GM21515 (cell line): ENCODE data around the gene RNF103.
"Not testable (repeated sequence)": the region's sequence is repeated elsewhere in the genome, so short reads cannot be mapped to it uniquely, and the experiment has no call there.

ENCODE experiments used
- ATAC-seq: cut with Tn5 transposase; IDR thresholded peaks from one replicate; pipeline ENCODE4 v1.9.1; 2021; ENCODE audit not compliant: unreplicated experiment

Gene RNF103, protein sequence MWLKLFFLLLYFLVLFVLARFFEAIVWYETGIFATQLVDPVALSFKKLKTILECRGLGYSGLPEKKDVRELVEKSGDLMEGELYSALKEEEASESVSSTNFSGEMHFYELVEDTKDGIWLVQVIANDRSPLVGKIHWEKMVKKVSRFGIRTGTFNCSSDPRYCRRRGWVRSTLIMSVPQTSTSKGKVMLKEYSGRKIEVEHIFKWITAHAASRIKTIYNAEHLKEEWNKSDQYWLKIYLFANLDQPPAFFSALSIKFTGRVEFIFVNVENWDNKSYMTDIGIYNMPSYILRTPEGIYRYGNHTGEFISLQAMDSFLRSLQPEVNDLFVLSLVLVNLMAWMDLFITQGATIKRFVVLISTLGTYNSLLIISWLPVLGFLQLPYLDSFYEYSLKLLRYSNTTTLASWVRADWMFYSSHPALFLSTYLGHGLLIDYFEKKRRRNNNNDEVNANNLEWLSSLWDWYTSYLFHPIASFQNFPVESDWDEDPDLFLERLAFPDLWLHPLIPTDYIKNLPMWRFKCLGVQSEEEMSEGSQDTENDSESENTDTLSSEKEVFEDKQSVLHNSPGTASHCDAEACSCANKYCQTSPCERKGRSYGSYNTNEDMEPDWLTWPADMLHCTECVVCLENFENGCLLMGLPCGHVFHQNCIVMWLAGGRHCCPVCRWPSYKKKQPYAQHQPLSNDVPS

DNA sequence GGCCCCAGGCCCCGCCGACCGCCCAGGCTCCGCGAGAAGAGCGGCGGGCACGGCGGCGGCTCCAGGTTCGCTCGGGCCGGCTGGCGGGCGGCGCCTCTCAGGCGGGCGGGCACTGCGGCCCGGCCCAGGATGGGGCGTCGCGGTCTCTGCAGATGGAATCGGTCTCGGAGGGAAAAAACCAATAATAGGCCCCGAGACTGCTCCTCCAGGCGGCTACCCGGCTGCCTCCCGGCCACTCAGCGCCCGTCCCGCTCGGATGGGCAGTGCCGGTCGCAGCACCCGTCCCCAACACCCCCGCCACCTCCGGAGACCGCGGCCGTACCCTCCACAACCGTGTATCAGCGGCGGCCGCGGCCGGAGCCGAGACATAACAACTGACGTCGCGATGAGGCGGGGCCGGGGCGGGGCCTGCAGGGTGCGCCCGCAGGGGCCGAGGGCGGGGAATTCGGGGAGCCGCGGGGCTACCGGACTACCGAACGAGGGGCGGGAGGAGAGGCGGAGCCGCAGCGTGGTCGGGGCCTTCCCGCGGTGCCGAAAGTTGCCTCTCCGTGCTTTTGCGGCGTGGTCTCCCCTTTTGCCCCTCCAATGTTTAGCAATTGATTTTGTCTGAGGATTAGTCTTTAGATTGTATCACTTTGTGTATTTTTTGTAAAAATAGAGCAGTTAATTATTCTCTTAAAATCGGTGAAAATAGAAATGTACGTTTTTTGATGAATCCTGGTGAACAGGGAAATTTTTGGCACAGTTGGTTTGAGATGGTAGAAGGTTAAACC, at the start of gene RNF103:
Gene RNF103 (minus strand): TSS at position 372 of the 773 bp plus-strand sequence. CDS start 979 bp downstream, outside the sequence.
- ATAC-seq, result peak; percentile 83

DNA sequence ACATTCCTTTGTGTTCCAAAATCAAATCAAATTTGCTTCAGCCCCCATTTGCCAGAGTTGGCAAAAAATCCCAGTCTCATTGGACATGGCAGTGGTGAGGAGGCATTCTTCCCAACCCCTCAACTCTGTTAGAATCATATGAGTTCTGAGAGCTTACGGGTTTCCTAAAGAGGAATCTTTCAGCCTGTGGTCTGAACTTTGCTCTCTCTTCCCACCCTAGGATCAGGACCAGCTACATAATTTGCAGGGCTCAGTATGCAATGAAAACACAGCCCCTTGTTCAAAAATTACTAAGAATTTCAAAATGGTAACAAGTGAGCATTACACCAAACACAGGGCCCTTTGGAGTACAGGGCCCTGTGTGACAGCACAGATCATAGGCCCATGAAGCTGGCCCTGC, 49.3 kb upstream of the RNF103 start:
- ATAC-seq, result no peak

DNA sequence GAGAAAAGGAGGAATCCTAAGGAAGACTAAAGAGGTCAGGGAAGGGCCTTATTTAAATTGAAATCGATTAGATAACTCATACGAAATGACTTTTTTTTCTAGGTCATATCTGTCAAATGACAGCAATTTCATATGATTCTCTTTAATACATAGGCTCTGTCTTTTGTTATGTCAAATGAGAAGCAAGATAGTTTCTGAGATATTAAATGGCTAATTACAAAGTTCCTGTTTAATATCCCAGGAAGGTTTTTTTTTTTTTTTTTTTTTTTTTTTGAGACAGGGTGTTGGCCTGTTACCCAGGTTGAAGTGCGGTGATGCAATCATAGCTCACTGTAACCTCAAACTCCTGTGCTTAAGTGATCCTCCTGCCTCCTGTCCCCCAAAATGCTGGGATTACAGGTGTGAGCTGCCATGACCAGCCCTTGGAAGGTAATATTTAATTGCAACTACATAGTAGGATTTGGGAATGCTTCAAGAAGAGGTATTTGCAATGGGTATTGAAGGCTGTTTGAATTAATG, 48.4 kb upstream of the RNF103 start:
- ATAC-seq, result no peak

DNA sequence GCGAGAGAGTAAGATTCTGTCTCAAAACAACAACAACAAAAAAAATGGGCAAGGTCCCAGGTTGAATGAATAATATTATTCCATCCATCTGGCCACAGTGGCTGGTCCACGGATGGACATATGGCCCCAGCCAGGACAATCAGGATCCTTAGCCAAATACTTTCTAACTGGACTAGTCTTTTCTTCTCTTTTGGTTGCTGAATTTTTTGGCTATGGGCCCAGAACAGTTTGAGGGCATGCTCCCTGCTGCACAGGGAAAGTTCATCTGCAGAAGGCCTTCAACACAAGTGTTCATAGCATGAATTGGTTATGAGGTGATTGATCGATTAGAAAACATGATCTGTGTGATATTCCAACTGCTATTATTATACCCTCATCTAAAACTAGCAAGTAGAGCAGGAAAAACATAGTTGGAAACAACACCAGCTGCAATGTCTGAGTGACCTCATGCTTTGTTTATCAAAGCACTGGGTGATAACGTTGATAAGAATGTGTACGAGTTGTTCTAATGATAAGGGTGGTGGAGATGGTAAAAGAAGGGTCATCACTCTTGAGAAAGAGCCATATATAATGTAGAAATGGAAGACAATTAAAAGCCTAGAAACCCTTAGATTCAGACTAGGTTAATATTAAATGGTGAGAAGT, 47.8 kb upstream of the RNF103 start:
- ATAC-seq, result no peak

DNA sequence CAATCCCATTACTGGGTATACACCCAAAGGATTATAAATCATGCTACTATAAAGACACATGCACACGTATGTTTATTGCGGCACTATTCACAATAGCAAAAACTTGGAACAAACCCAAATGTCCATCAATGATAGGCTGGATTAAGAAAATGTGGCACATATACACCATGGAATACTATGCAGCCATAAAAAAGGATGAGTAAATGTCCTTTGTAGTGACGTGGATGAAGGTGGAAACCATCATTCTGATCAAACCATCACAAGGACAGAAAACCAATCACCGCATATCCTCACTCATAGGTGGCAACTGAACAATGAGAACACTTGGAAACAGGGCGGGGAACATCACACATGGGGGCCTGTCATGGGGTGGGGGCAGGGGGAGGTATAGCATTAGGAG, 45.7 kb upstream of the RNF103 start:
- ATAC-seq, result not testable (repeated sequence)

DNA sequence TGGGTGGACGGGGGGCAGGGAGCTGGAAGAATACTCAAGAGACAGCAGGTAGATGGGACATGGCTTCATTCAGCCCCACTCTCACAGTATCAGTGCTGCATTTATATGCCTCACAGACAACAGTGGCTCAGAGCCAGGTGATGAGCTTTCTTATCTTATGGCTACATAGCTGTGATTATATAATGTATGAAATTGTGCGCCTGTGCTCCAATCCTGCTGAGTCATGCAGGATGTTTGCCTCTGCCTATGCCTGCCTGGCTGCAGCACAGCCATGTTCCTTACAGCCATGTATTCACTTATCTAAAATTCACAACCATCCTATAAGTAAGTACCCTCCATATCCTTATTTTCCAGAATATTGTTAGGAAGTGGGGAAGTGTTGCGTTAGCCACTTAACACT, 37.7 kb upstream of the RNF103 start:
- no peak for ATAC-seq

DNA sequence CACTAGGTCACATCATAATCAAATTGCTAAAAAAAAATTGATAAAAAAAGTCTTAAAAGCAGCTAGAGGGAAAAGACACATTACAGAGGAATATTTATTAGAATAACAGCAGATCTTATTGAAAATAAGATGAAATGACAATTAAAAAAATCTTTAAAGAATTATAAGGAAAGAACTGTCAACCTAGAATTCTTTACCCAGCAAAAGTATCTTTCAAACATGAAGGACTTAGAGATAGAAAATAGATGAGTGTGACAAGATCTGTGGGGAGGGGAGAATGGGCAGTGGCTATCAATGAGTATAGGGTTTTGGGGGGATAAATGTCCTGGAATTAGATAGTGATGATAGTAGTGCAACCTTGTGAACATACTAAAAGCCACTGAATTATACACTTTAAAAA, 26.5 kb upstream of the RNF103 start:
- ATAC-seq, result no peak

DNA sequence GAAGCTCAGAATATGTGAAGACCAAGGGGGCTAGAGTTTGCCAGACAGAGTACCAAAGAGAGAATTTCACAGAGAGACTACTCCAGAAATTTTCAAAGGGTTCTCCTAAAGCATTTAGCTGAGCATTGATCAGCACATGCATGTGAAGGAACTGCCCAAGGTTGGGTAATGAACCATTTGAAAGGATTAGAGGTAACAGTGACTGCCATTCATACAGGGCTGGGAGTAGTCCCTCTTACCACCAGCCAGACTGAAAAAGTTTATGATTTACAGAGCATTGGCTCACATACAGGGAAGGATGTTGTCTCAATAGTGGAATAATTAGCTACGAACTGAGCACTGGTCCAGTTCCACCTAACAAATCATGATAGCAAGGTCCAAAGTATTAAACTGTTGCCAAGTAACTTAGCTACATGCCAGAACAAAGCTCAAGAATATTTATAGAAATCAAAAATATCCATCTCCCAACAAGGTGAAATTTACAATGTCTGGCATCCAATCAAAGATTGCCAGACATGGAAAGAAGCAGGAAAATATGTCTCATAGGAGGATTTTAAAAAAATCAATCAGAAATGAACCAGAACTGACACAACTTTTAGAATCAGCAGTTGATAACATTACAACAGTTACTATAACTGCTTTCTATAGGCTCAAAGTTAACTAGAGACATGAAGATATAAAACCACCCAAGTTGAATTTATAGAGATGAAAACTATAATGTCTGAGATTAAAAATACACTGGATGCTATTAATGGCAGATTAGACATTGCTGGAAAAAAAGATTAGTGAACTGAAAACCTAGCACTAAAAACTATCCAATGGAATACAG, 25.7 kb upstream of the RNF103 start:
- no peak for ATAC-seq

DNA sequence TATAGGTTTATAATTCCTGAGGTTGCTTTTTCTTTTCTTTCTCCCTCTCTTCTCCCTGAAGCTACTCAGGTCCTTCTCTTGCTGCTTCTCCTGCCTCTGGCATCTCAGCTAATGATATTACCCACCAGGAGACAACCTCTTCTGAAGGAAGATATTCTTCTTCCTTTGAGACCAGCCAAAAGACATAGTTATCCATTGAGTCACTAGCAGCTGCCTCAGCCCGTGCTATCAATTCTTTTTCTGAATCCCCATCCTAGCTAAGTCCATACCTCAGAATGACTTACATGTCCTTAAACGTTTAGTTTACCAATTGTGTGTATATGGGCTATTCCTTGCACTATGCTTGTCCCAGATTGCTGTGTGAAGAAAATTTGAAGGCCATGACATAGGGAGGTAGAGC, 25.0 kb upstream of the RNF103 start:
- no peak for ATAC-seq

DNA sequence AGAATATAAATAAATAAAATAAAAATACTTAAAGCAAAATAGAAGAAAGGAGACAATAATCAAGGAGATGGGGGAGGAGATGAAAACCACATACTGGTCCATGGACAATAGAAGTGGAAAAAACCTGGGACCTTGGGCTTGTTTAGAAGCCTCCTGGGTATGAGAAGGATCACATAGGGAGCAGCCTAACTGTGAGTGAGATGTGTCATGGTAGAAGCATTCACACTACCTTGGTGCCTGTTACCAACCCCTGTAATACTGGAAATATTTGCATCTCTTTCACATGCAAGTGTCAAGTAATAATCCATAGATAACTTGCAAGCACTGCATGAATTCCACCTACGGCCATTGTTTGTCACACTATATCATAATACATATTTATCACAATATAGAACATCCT, 23.2 kb upstream of the RNF103 start:
- ATAC-seq, result no peak

DNA sequence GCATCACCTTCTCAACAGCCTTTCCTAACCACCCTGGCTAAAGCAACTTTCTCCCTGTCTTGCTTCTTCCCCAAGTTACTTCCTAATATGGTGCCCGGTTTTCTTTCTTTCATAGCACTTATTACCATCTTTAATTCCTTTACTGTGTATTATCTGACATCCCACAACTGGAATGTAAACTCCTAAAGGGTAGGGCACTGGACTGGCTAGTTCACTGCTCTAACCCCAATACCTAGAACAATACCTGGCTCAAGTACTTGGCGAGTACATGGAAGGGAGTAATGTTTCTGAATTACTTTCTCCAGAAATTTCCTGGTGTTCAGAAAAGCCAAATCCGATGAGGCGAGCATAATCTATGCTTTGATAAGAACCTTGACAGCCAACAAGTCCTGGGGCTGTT, 22.7 kb upstream of the RNF103 start:
- no peak for ATAC-seq

DNA sequence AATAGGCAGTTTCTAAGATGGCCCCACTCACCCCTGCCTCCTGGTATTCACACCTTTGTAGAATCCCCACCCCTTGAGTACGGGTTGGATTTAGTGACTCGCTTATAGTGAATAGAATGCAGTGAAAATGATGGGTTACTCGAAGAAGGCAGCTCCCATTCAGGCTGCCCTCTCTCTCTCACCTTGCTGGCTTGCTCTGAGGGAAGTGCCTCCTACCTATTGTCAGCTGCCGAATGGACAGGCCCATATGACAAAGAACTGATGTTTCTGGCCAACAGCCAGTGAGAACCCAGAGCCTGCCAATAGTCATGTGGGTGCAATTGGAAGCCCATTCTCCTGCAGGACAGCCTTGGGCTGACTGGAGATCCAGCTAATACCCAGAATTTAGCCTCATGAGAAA, 22.1 kb upstream of the RNF103 start:
- no peak for ATAC-seq

DNA sequence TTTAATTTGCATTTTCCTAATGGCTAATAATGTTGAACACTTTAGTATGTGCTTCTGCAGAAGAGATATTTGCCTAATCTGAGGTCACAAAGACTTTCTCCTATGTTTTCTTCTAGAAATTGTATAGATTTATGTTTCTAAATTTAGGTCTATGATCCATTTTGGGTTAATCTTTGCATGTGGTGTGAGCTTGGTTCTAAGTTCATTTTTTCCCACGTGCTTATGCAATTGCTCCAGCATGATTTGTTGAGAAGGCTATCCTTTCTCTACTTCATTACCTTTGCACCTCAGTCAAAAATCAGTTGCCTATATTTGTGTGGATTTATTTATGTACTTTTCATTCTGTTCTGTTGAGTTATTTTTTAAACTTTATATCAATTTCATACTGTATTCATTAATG, 15.0 kb upstream of the RNF103 start:
- no peak for ATAC-seq

DNA sequence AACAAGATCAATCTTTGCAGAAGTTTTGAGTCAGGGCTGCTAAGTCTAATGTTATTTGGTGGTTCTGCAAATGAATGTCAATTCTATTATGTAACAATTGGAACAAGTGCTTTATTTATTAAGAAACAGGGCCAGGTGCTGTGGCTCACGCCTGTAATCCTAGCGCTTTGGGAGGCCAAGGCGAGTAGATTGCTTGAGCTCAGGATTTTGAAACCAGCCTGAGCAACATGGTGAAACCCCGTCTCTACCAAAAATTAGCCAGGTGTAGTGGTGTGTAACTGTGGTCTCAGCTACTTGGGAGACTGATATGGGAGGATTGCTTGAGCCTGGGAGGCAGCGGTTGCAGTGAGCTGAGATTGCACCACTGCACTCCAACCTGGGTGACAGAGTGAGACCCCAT, 13.2 kb upstream of the RNF103 start:
- ATAC-seq, result no peak

DNA sequence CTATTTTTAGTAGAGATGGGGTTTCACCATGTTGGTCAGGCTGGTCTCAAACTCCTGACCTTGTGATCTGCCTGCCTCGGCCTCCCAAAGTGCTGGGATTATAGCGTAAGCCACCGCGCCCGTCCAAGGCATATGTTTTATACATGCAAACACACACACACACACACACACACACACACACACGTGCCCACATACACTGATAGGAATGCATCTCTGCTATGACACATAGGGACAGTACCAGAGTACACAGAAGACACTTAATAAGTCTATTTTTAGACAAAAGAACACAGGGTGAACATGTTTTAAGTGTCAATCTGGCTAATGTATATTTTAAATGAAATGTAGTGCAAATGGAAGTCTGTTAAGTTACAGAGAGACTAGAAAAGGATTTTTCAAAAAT, 10.7 kb upstream of the RNF103 start:
- ATAC-seq, result no peak

DNA sequence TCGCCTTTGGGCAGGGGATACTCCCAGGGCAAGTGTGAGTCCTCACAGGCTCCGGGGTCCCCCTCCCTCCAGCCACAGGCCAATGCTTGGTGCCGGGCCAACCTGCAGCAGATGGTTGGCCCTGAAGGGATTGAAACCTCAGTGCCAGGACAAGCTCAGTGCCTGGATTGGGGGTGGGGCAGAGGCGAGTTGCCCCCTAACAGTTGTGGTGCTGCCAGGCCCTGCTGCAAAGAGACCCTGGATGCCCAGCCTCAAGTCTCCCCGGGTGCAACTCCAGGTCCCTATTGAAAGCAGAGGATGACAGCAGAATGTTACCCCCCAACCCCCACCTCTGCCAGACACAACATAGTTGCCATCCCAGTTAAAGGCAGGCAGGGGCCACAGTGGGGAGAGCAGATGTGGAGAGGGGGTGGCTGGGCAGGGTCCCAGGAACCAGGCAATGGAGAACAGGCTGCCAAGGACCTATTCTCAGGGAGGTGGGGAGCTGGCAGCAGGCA, 9.5 kb upstream of the RNF103 start:
- ATAC-seq, result no peak

DNA sequence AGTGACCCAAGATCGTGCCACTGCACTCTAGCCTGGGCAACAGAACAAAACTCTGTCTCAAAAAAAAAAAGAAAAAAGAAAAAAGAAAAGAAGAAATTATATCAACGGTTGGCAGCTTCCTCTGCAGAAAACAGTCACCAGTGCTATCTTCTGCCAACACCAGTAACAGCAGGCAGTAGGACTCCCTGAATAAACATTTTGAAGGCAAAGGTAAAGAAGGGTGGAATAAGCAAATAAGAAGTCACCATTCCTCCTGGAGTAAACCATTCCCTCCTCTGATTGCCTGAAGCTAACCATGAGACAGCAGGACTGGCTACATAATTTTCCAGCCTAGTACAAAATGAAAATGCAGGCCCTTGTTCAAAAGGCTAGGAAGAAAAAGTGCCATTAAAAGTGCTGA, 9.0 kb upstream of the RNF103 start:
- ATAC-seq, result no peak

DNA sequence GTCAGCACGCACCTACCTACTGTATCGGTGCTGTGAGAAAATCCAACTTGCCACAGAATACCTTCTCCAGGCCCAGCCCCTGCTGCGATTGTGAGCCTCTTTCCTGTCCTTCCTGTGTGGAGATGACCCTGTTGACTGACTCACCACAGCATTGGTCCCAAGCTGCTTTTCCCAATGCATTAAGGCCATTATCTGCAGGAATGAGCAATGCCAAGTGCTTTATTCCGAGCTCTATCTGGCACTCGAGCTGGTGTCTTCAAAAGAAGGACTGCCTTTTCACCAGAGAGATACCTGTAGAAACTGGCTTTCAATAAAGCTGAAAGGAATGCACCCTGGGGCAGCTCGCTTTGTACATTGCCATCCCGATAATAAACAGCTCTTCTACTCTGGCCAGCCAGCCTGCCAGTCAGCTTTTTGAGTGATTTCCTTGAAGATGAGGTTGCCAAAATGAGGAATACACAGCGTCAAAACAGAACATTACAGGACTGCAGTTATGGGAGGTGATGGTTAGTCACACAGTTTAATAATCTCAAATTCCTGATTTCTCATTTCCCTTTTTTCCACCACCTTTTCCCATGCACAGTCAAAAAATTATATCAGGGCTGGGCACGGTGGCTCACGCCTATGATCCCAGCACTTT, 8.3 kb upstream of the RNF103 start:
- no peak for ATAC-seq

DNA sequence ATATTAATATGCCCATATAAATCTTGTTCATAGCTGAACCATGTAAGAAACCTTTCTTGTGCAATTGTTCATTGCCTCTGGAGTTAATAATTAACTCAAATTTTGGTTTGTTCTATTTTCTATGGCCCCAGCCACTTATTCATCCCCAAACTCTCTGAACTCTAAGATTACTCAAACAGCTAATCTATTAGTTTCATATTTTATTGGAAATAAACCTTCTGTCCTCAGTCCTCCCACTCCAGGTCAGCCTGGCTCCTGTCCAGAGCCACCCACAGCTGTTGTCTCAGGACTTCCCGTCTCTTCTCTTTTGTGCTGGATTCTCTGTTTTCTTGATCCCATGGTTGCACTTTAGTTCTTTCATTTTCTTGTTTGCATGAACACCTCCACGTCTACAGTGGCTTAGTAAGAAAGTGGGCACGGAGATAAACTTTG, 4.4 kb upstream of the RNF103 start:
- no peak for ATAC-seq

DNA sequence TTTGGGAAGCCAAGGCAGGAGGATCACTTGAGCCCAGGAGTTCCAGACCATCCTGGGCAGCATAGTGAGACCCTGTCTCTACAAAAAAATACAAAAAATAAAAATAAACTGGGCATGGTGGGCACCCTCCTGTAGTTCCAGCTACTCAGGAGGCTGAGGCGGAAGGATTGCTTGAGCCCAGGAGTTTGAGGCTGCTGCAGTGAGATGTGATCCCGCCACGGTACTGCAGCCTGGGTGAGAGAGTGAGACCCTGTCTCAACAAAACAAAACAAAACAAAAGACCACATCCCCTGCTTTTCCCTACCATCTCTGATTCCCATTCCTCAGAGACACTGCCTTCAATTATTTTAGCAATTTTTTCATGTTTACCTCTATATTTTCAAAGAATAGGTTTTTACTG, 3.9 kb upstream of the RNF103 start:
- no peak for ATAC-seq
